ENCODE results near the gene NTNG2.

The NTNG2 gene

GRCh38 chr9:132160802-132161742, 786 bp upstream of the NTNG2 start:
- peak; percentile 67 for ATAC-seq
- TF ChIP-seq PPARA (CRISPR knock-in tag; IDR thresholded peaks at IDR 0.05; ENCODE audit: borderline replicate concordance) (no peak), ZNF70 (CRISPR knock-in tag; IDR thresholded peaks at IDR 0.05) (no peak), ISL1 (CRISPR knock-in tag; IDR thresholded peaks at IDR 0.05) (no peak), TCF4 (CRISPR knock-in tag; IDR thresholded peaks at IDR 0.05; ENCODE audit: borderline replicate concordance) (no peak), OSR1 (CRISPR knock-in tag; IDR thresholded peaks at IDR 0.05) (no peak), TOX (CRISPR knock-in tag; IDR thresholded peaks at IDR 0.05; ENCODE audit: borderline replicate concordance) (no peak), RARB (CRISPR knock-in tag; IDR thresholded peaks at IDR 0.05) (no peak), ZC3H10 (CRISPR knock-in tag; IDR thresholded peaks at IDR 0.05) (no peak), BACH2 (CRISPR knock-in tag; IDR thresholded peaks at IDR 0.05; ENCODE audit: borderline replicate concordance) (no peak), ZFP3 (CRISPR knock-in tag; IDR thresholded peaks at IDR 0.05) (no peak), ZNF8 (CRISPR knock-in tag; IDR thresholded peaks at IDR 0.05) (no peak)
- TF ChIP-seq, protein P1, sequence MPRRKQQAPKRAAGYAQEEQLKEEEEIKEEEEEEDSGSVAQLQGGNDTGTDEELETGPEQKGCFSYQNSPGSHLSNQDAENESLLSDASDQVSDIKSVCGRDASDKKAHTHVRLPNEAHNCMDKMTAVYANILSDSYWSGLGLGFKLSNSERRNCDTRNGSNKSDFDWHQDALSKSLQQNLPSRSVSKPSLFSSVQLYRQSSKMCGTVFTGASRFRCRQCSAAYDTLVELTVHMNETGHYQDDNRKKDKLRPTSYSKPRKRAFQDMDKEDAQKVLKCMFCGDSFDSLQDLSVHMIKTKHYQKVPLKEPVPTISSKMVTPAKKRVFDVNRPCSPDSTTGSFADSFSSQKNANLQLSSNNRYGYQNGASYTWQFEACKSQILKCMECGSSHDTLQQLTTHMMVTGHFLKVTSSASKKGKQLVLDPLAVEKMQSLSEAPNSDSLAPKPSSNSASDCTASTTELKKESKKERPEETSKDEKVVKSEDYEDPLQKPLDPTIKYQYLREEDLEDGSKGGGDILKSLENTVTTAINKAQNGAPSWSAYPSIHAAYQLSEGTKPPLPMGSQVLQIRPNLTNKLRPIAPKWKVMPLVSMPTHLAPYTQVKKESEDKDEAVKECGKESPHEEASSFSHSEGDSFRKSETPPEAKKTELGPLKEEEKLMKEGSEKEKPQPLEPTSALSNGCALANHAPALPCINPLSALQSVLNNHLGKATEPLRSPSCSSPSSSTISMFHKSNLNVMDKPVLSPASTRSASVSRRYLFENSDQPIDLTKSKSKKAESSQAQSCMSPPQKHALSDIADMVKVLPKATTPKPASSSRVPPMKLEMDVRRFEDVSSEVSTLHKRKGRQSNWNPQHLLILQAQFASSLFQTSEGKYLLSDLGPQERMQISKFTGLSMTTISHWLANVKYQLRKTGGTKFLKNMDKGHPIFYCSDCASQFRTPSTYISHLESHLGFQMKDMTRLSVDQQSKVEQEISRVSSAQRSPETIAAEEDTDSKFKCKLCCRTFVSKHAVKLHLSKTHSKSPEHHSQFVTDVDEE (CRISPR knock-in tag; IDR thresholded peaks at IDR 0.05), result no peak
- TF ChIP-seq, protein P2, sequence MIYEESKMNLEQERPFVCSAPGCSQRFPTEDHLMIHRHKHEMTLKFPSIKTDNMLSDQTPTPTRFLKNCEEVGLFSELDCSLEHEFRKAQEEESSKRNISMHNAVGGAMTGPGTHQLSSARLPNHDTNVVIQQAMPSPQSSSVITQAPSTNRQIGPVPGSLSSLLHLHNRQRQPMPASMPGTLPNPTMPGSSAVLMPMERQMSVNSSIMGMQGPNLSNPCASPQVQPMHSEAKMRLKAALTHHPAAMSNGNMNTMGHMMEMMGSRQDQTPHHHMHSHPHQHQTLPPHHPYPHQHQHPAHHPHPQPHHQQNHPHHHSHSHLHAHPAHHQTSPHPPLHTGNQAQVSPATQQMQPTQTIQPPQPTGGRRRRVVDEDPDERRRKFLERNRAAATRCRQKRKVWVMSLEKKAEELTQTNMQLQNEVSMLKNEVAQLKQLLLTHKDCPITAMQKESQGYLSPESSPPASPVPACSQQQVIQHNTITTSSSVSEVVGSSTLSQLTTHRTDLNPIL (CRISPR knock-in tag; IDR thresholded peaks at IDR 0.05; ENCODE audit: low read depth), result no peak
- TF ChIP-seq, protein P3, sequence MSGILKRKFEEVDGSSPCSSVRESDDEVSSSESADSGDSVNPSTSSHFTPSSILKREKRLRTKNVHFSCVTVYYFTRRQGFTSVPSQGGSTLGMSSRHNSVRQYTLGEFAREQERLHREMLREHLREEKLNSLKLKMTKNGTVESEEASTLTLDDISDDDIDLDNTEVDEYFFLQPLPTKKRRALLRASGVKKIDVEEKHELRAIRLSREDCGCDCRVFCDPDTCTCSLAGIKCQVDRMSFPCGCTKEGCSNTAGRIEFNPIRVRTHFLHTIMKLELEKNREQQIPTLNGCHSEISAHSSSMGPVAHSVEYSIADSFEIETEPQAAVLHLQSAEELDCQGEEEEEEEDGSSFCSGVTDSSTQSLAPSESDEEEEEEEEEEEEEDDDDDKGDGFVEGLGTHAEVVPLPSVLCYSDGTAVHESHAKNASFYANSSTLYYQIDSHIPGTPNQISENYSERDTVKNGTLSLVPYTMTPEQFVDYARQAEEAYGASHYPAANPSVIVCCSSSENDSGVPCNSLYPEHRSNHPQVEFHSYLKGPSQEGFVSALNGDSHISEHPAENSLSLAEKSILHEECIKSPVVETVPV (CRISPR knock-in tag; IDR thresholded peaks at IDR 0.05), result no peak
- TF ChIP-seq, protein P4, sequence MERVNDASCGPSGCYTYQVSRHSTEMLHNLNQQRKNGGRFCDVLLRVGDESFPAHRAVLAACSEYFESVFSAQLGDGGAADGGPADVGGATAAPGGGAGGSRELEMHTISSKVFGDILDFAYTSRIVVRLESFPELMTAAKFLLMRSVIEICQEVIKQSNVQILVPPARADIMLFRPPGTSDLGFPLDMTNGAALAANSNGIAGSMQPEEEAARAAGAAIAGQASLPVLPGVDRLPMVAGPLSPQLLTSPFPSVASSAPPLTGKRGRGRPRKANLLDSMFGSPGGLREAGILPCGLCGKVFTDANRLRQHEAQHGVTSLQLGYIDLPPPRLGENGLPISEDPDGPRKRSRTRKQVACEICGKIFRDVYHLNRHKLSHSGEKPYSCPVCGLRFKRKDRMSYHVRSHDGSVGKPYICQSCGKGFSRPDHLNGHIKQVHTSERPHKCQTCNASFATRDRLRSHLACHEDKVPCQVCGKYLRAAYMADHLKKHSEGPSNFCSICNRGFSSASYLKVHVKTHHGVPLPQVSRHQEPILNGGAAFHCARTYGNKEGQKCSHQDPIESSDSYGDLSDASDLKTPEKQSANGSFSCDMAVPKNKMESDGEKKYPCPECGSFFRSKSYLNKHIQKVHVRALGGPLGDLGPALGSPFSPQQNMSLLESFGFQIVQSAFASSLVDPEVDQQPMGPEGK (CRISPR knock-in tag; IDR thresholded peaks at IDR 0.05; ENCODE audit: borderline replicate concordance), result no peak

DNA sequence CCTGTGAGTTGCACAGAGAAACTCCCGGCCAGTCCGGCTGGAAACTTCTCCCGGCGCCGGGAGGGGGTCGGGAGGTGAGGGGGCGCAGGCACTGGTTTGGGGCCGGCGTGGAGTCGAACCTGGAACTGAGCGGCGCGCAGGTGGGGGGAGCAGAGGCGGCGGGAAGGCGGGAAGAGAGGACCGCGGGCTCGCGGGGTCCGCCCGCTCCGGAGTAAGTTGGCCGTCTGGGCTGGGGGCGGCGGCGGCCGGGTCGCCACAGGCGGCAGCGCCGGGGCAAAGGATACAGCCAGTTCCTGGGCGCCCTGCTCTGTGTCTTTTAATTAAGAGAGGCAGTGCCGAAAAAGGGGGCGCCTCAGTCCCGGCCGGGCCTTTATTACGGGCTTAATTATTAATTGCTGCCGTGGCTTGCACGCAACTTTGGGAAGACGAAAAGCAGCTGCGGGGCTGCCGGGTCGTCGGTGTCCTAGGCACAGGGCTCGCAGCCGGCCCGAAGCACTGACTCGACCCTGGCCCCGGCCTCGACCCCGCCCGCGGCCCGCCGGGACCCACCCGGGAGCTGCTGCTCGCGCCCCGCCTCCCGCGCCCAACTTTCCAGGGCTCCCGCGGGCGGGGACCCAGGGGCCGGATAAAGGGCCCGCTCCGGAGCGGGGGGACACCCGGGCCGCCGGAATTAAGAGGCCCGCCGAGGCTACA, 1.1 kb downstream of the NTNG2 start:
- TF ChIP-seq ZNF70 (CRISPR knock-in tag; IDR thresholded peaks at IDR 0.05), result no peak
- TF ChIP-seq ARNTL (CRISPR knock-in tag; IDR thresholded peaks at IDR 0.05; ENCODE audit: borderline replicate concordance, low read depth), result no peak
- TF ChIP-seq, protein P3 (CRISPR knock-in tag; IDR thresholded peaks at IDR 0.05), result no peak
- no peak for TF ChIP-seq BACH2 (CRISPR knock-in tag; IDR thresholded peaks at IDR 0.05; ENCODE audit: borderline replicate concordance)
- no peak for TF ChIP-seq RARB (CRISPR knock-in tag; IDR thresholded peaks at IDR 0.05)
- TF ChIP-seq ESRRG (CRISPR knock-in tag; IDR thresholded peaks at IDR 0.05), result no peak
- no peak for TF ChIP-seq OSR1 (CRISPR knock-in tag; IDR thresholded peaks at IDR 0.05)
- no peak for TF ChIP-seq ZFP30 (CRISPR knock-in tag; IDR thresholded peaks at IDR 0.05)

DNA sequence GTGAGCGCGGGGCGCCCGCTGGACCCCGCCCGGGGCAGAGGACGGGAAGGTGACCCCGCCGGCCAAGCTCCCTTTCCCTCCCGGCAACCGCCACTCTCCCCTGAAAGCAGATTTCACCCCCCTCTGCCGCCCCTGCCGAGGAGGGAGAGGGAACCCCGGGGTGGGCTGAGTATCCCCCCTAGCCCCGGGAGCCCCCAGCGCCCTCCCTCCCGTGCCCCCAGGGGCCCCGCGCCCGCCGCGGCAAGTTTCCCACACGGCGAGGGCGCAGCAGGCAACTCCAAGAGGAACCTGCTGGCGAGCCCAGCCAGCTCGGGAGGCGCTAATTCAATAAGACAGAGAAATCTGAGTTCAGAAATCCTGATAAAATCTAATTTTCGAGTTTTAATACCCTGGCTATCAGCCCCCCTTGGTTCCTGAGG, 1.6 kb downstream of the NTNG2 start:
- peak; percentile 32; the same call in 2 of the 3 replicates for ATAC-seq
- TF ChIP-seq ESRRG (CRISPR knock-in tag; IDR thresholded peaks at IDR 0.05), result no peak
- no peak for TF ChIP-seq TCF4 (CRISPR knock-in tag; IDR thresholded peaks at IDR 0.05; ENCODE audit: borderline replicate concordance)
- TF ChIP-seq, protein P4 (CRISPR knock-in tag; IDR thresholded peaks at IDR 0.05; ENCODE audit: borderline replicate concordance), result no peak
- TF ChIP-seq, protein P2 (CRISPR knock-in tag; IDR thresholded peaks at IDR 0.05; ENCODE audit: low read depth), result no peak
- TF ChIP-seq, protein P3 (CRISPR knock-in tag; IDR thresholded peaks at IDR 0.05), result no peak
- TF ChIP-seq ISL1 (CRISPR knock-in tag; IDR thresholded peaks at IDR 0.05), result no peak
- TF ChIP-seq ARNTL (CRISPR knock-in tag; IDR thresholded peaks at IDR 0.05; ENCODE audit: borderline replicate concordance, low read depth), result no peak
- TF ChIP-seq BACH2 (CRISPR knock-in tag; IDR thresholded peaks at IDR 0.05; ENCODE audit: borderline replicate concordance), result no peak
- no peak for TF ChIP-seq ZFP30 (CRISPR knock-in tag; IDR thresholded peaks at IDR 0.05)
- TF ChIP-seq ZNF70 (CRISPR knock-in tag; IDR thresholded peaks at IDR 0.05), result no peak
- TF ChIP-seq ZC3H10 (CRISPR knock-in tag; IDR thresholded peaks at IDR 0.05), result no peak
- TF ChIP-seq GLIS3 (CRISPR knock-in tag; IDR thresholded peaks at IDR 0.05), result no peak
- TF ChIP-seq TOX (CRISPR knock-in tag; IDR thresholded peaks at IDR 0.05; ENCODE audit: borderline replicate concordance), result no peak

More for the DNA sequence above, 1.1 kb downstream of the NTNG2 start:
- ATAC-seq, result peak; percentile 22
